HepG2 (cell line): ENCODE results near the gene RNF5. TPM values are rescaled to one million over a fixed set of nuclear protein-coding genes. Genes with fewer than 3 reads are reported as not detected.

Experiments
- CBFB ChIP-seq: sonication (generic); formaldehyde crosslinking; IDR thresholded peaks from 2 replicates; pipeline ENCODE4 v1.4.0; 2020; ENCODE audit warnings: missing genetic modification reagents
- DPF2 ChIP-seq: sonication (generic); formaldehyde crosslinking; IDR thresholded peaks from 2 replicates; pipeline ENCODE4 v1.4.0; 2020; ENCODE audit warnings: mild to moderate bottlenecking, low read depth, missing genetic modification reagents, borderline replicate concordance
- KDM5A ChIP-seq: fragments of 200-600 bp; sonication (generic); IDR thresholded peaks from 2 replicates; pipeline ENCODE4 v1.7.0; 2018; ENCODE audit warnings: antibody characterized with exemption, mild to moderate bottlenecking, low read length, borderline replicate concordance
- SALL2 ChIP-seq: sonication (generic); formaldehyde crosslinking; IDR thresholded peaks from 2 replicates; pipeline ENCODE4 v1.8.1; 2023; ENCODE audit warnings: mild to moderate bottlenecking, missing genetic modification reagents, inconsistent platforms
- SP2 ChIP-seq: sonication (generic); formaldehyde crosslinking; IDR thresholded peaks from 2 replicates; pipeline ENCODE4 v1.5.1; 2020; ENCODE audit warnings: mild to moderate bottlenecking, missing genetic modification reagents
- TBX3 ChIP-seq: fragments of 450-650 bp; IDR thresholded peaks from 2 replicates; pipeline ENCODE4 v1.6.1; 2017; ENCODE audit warnings: antibody characterized with exemption, mild to moderate bottlenecking, inconsistent platforms, borderline replicate concordance
- TOE1 ChIP-seq: sonication (generic); formaldehyde crosslinking; IDR thresholded peaks from 2 replicates; pipeline ENCODE4 v1.4.0; 2020; ENCODE audit warnings: mild to moderate bottlenecking, missing genetic modification reagents
- U2AF2 ChIP-seq: fragments of 200-400 bp; formaldehyde crosslinking; IDR thresholded peaks from 2 replicates; pipeline ENCODE4 v1.6.1; 2017; ENCODE audit warnings: low read depth, mild to moderate bottlenecking, low read length
- YEATS4 ChIP-seq: sonication (generic); formaldehyde crosslinking; IDR thresholded peaks from 2 replicates; pipeline ENCODE4 v1.4.0; 2020; ENCODE audit warnings: missing genetic modification reagents, borderline replicate concordance
- ZBTB26 ChIP-seq: IDR thresholded peaks from 2 replicates; pipeline ENCODE4 v1.6.1; 2016; ENCODE audit warnings: missing compliant biosample characterization, missing genetic modification reagents, borderline replicate concordance
- ZBTB38 ChIP-seq: sonication (generic); formaldehyde crosslinking; IDR thresholded peaks from 2 replicates; pipeline ENCODE4 v1.5.1; 2020; ENCODE audit warnings: mild to moderate bottlenecking, missing genetic modification reagents
- ZFYVE20 ChIP-seq: sonication (generic); formaldehyde crosslinking; IDR thresholded peaks from 2 replicates; pipeline ENCODE4 v1.8.0; 2023; ENCODE audit warnings: low read depth, mild to moderate bottlenecking, moderate library complexity, missing genetic modification reagents, borderline replicate concordance
- ZNF343 ChIP-seq: sonication (generic); formaldehyde crosslinking; IDR thresholded peaks from 2 replicates; pipeline ENCODE4 v1.4.0; 2020; ENCODE audit warnings: mild to moderate bottlenecking, missing genetic modification reagents
- ZNF407 ChIP-seq: sonication (generic); formaldehyde crosslinking; IDR thresholded peaks from one replicate; pipeline ENCODE4 v1.5.1; 2020; ENCODE audit warnings: mild to moderate bottlenecking, missing genetic modification reagents; ENCODE audit errors: not compliant biosample characterization
- ZNF629 ChIP-seq: sonication (generic); formaldehyde crosslinking; conservative IDR thresholded peaks from 2 replicates; pipeline ENCODE4 v1.5.0; 2020; ENCODE audit warnings: missing genetic modification reagents
- ZNF678 ChIP-seq: sonication (generic); formaldehyde crosslinking; IDR thresholded peaks from 2 replicates; pipeline ENCODE4 v1.4.0; 2020; ENCODE audit warnings: mild to moderate bottlenecking, missing genetic modification reagents
- ZNF724P ChIP-seq: sonication (generic); formaldehyde crosslinking; IDR thresholded peaks from 2 replicates; pipeline ENCODE4 v1.8.0; 2022; ENCODE audit warnings: missing genetic modification reagents, borderline replicate concordance
- ZSCAN21 ChIP-seq: sonication (generic); formaldehyde crosslinking; IDR thresholded peaks from 2 replicates; pipeline ENCODE4 v1.8.0; 2022; ENCODE audit warnings: mild to moderate bottlenecking, missing genetic modification reagents, moderate library complexity, borderline replicate concordance
- polyA plus RNA-seq, 8 experiments: library from polyadenylated mRNA; depleted of rRNA in 3 of 8; stranded (reverse) in 7 of 8; unstranded in 1 of 8; fragments of >200 nt; fragmentation: Illumina TruSeq in 4 of 8; extraction: Trizol in 4 of 8; gene quantifications; 2 replicates each; pipeline versions ENCODE4 v1.2.1 to v1.2.3, GENCODE V29; 2011 to 2016; ENCODE audit warnings: low read depth in 4 of 8, missing spikeins in 1 of 8, mixed read lengths in 1 of 8; ENCODE audit not compliant: insufficient read depth in 1 of 8
- total RNA-seq, 5 experiments: library from RNA; depleted of rRNA; stranded (reverse); fragments of >200 nt; fragmentation: Illumina TruSeq; extraction: Trizol; gene quantifications; 2 replicates each; pipeline ENCODE4 v1.2.3, GENCODE V29; 2016; ENCODE audit warnings: low read depth in 1 of 5

RNF5 gene
- total and polyA plus RNA-seq, 2 of the 13 experiments (the other 11 are each of a cell fraction or from before 2014, with no cell fraction given), result 98.0 to 131 TPM

GRCh38 chr6:32175711-32176475 is 2.3 kb upstream of the RNF5 start, which contains the start of gene AGPAT1 (continued):
- peak; percentile 59; the same call in 1 of the 2 replicates for TF ChIP-seq ZBTB26 (CRISPR knock-in tag)
- TF ChIP-seq ZFYVE20 (CRISPR knock-in tag), result no peak
- TF ChIP-seq ZSCAN21 (CRISPR knock-in tag), result no peak
- no peak for TF ChIP-seq TOE1
- no peak for TF ChIP-seq U2AF2
- peak; percentile 94 for TF ChIP-seq SP2
- peak; percentile 81 for TF ChIP-seq KDM5A
- TF ChIP-seq ZNF629, result no peak
- TF ChIP-seq ZNF724P (CRISPR knock-in tag), result no peak
- no peak; the same call in 1 of the 2 replicates for TF ChIP-seq ZNF343 (CRISPR knock-in tag)
- TF ChIP-seq SALL2, result peak; percentile 64; the same call in 1 of the 2 replicates
- TF ChIP-seq ZBTB38 (CRISPR knock-in tag), result peak; percentile 85
- TF ChIP-seq ZNF407, result no peak
- TF ChIP-seq DPF2 (CRISPR knock-in tag), result no peak
- TF ChIP-seq YEATS4 (CRISPR knock-in tag), result peak; percentile 82; the same call in 1 of the 2 replicates
- 0 out of 2 replicates have a peak, but pooled peaks have one; percentile 8 for TF ChIP-seq TBX3
- TF ChIP-seq ZNF678 (CRISPR knock-in tag), result peak; percentile 53; the same call in 1 of the 2 replicates
- TF ChIP-seq CBFB (CRISPR knock-in tag), result no peak
